CD14-positive monocyte (primary cell): ENCODE results near the gene SPAG8. TPM values are rescaled to one million over a fixed set of nuclear protein-coding genes. Genes with fewer than 3 reads are reported as not detected.

Experiments used
- DNase-seq, 3 donors: peaks; one replicate each; pipeline ENCODE4 v3.0.0-alpha.2; 2011 to 2022
- H2AFZ ChIP-seq: 2 replicates; pipeline ENCODE4 v1.6.0; 2012; ENCODE audit warnings: mild to moderate bottlenecking, low read depth, low read length, inconsistent platforms; ENCODE audit not compliant: insufficient read depth, poor library complexity, severe bottlenecking
- H3K27ac ChIP-seq, 2 donors: 1 replicate in 1 of 2; 2 replicates in 1 of 2; pipeline ENCODE4 v1.5.1; 2012 to 2013; ENCODE audit warnings: low read length in 2 of 2, control low read depth in 1 of 2, inconsistent platforms in 1 of 2, low read depth in 1 of 2, mild to moderate bottlenecking in 1 of 2
- H3K27me3 ChIP-seq, 2 donors: one replicate each; pipeline versions ENCODE4 v1.6.0 to v1.6.1; 2011 to 2013; ENCODE audit warnings: low read length in 2 of 2; ENCODE audit not compliant: control insufficient read depth in 2 of 2, insufficient read depth in 2 of 2
- H3K36me3 ChIP-seq, 2 donors: replicated peaks in 1 of 2; 1 replicate in 1 of 2; 2 replicates in 1 of 2; pipeline versions ENCODE4 v1.5.1 to v1.6.1; 2012 to 2013; ENCODE audit warnings: low read length in 2 of 2, control low read depth in 1 of 2, inconsistent platforms in 1 of 2, mild to moderate bottlenecking in 1 of 2; ENCODE audit not compliant: insufficient read depth in 2 of 2, control insufficient read depth in 1 of 2
- H3K4me1 ChIP-seq, 2 donors: 1 replicate in 1 of 2; 2 replicates in 1 of 2; pipeline versions ENCODE4 v1.5.1 to v1.6.1; 2012 to 2013; ENCODE audit warnings: low read length in 2 of 2, control low read depth in 1 of 2, inconsistent platforms in 1 of 2, mild to moderate bottlenecking in 1 of 2, moderate library complexity in 1 of 2; ENCODE audit not compliant: insufficient read depth in 2 of 2, control insufficient read depth in 1 of 2
- H3K4me2 ChIP-seq: replicated peaks from 2 replicates; pipeline ENCODE3; 2012; ENCODE audit warnings: low read length, moderate library complexity, mild to moderate bottlenecking; ENCODE audit not compliant: poor library complexity, severe bottlenecking; ENCODE audit errors: extremely low read depth
- H3K4me3 ChIP-seq, 3 experiments: fragments of 200-600 bp in 1 of 3; sonication (generic) in 1 of 3; replicated peaks in 1 of 3; 1 replicate in 2 of 3; 2 replicates in 1 of 3; pipeline ENCODE4 v1.5.1; 2011 to 2013; ENCODE audit warnings: low read length in 3 of 3, mild to moderate bottlenecking in 3 of 3, control low read depth in 2 of 3, low read depth in 2 of 3, inconsistent platforms in 1 of 3, moderate library complexity in 1 of 3
- H3K79me2 ChIP-seq: 2 replicates; pipeline ENCODE4 v1.6.0; 2012; ENCODE audit warnings: mild to moderate bottlenecking, control low read depth, inconsistent platforms, low read length, moderate library complexity; ENCODE audit not compliant: insufficient read depth
- H3K9ac ChIP-seq: 2 replicates; pipeline ENCODE4 v1.6.0; 2017; ENCODE audit warnings: low read length, mild to moderate bottlenecking; ENCODE audit not compliant: insufficient read depth, poor library complexity, severe bottlenecking
- H3K9me3 ChIP-seq, 2 donors: replicated peaks in 1 of 2; 1 replicate in 1 of 2; 2 replicates in 1 of 2; pipeline versions ENCODE4 v1.5.1 to v1.6.1; 2012 to 2013; ENCODE audit warnings: low read length in 2 of 2, control low read depth in 1 of 2; ENCODE audit not compliant: control insufficient read depth in 1 of 2, insufficient read depth in 1 of 2
- H4K20me1 ChIP-seq: 2 replicates; pipeline ENCODE4 v1.6.0; 2012; ENCODE audit warnings: mild to moderate bottlenecking, low read length, control low read depth, moderate library complexity; ENCODE audit not compliant: insufficient read depth
- H3K27ac Mint-ChIP-seq, 7 donors: one replicate each; pipeline ENCODE4 v1.8.0; 2020; ENCODE audit warnings: mild to moderate bottlenecking in 7 of 7, mixed read lengths in 7 of 7, moderate library complexity in 6 of 7, inconsistent platforms in 2 of 7
- H3K27me3 Mint-ChIP-seq, 3 donors: one replicate each; pipeline ENCODE4 v1.8.0; 2021 to 2022; ENCODE audit warnings: low read depth in 3 of 3, mild to moderate bottlenecking in 3 of 3, mixed read lengths in 3 of 3, moderate library complexity in 3 of 3, inconsistent platforms in 1 of 3
- H3K36me3 Mint-ChIP-seq, 2 donors: one replicate each; pipeline ENCODE4 v1.8.0; 2020; ENCODE audit warnings: mixed read lengths in 2 of 2, inconsistent platforms in 1 of 2, mild to moderate bottlenecking in 1 of 2
- H3K4me1 Mint-ChIP-seq: one replicate; pipeline ENCODE4 v1.8.0; 2020; ENCODE audit warnings: mild to moderate bottlenecking, mixed read lengths
- H3K4me3 Mint-ChIP-seq, 2 donors: one replicate each; pipeline ENCODE4 v1.8.0; 2020; ENCODE audit warnings: mild to moderate bottlenecking in 2 of 2, mixed read lengths in 2 of 2, moderate library complexity in 1 of 2
- H3K9me3 Mint-ChIP-seq, 7 donors: one replicate each; pipeline ENCODE4 v1.8.0; 2020 to 2022; ENCODE audit warnings: mixed read lengths in 7 of 7, mild to moderate bottlenecking in 6 of 7, moderate library complexity in 6 of 7, inconsistent platforms in 2 of 7
- WGBS: methylation state at CpG from one replicate; pipeline ENCODE4 v1.1.5; 2013; ENCODE audit warnings: missing lambda C conversion rate; ENCODE audit not compliant: insufficient coverage; 5-methylcytosine and 5-hydroxymethylcytosine counted together
- intact Hi-C, 2 donors: fragments of 100-400 bp; cut with micrococcal nuclease; formaldehyde crosslinking; loops; one replicate each; pipeline versions ENCODE4 v1.15.0 to v1.15.1; 2023
- polyA plus RNA-seq, 3 donors: library from polyadenylated mRNA; depleted of rRNA in 1 of 3; unstranded in 2 of 3; stranded (reverse) in 1 of 3; fragments of 300-500 nt in 2 of 3; fragments of >200 nt in 1 of 3; fragmentation: Illumina TruSeq in 2 of 3; gene quantifications; 1 replicate in 2 of 3; 2 replicates in 1 of 3; pipeline ENCODE4 v1.2.3, GENCODE V29; 2012 to 2021
- TF ChIP-seq, protein P1 (sequence below): fragments of 200-600 bp; IDR thresholded peaks from one replicate; pipeline ENCODE4 v1.8.0; 2022; ENCODE audit warnings: antibody characterized with exemption, mild to moderate bottlenecking

Gene SPAG8
- polyA plus RNA-seq, 3 donors: 0.52 to 2.9 (median 0.68) TPM

DNA sequence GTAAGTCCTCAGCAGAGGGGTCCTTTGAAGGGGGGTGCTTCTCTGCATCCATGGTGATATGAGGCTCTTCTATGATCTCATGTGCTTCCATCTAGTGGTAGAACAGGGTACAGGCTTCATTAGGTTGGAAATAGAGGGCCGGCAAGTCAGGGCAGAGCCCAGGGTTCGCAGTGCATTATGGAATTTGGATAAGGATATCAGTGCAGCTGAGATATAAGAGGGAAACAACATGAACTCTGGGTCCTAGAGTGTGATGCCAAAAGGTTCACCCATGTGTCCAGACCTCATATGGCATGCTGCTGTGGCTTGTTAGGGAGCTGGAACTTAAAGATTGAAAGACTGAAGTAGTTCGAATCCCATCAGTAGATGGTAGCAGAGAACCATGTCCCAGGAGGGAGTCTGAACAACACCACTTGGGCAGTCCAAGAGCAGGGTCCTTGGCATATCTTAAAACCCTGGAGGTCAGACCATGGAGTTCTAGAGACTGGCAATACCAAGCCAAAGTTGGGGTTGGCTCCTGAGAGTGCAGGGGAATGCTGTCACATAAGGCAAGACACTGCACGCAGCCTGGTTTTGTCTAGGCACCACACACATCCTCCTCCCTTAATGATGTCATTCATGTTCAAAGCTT, 14.1 kb upstream of the SPAG8 start:
- Histone ChIP-seq H3K4me1 (peaks cover 22 to 33% of the 10 kb centered on the region in 2 donors), H3K27ac (no peak overlapping the region), H3K9me3 (no peaks in the 10 kb centered on the region), H3K4me3 (no peak overlapping the region), H3K36me3 (no peaks in the 10 kb centered on the region), H2AFZ (peak overlapping the region; percentile 22), H4K20me1 (no peaks in the 10 kb centered on the region), H3K79me2 (peaks cover 4% of the 10 kb centered on the region), H3K9ac (no peak overlapping the region), H3K4me2 (peak overlapping the region; percentile 45), H3K27me3 (no peaks in the 10 kb centered on the region)
- no peaks in the 10 kb centered on the region for H3K36me3 Mint-ChIP-seq
- no peaks in the 10 kb centered on the region for H3K9me3 Mint-ChIP-seq
- peaks cover 36% of the 10 kb centered on the region for H3K4me1 Mint-ChIP-seq
- WGBS: 30% methylated on average over 4 of the region's 4 CpGs
- TF ChIP-seq, protein P1, sequence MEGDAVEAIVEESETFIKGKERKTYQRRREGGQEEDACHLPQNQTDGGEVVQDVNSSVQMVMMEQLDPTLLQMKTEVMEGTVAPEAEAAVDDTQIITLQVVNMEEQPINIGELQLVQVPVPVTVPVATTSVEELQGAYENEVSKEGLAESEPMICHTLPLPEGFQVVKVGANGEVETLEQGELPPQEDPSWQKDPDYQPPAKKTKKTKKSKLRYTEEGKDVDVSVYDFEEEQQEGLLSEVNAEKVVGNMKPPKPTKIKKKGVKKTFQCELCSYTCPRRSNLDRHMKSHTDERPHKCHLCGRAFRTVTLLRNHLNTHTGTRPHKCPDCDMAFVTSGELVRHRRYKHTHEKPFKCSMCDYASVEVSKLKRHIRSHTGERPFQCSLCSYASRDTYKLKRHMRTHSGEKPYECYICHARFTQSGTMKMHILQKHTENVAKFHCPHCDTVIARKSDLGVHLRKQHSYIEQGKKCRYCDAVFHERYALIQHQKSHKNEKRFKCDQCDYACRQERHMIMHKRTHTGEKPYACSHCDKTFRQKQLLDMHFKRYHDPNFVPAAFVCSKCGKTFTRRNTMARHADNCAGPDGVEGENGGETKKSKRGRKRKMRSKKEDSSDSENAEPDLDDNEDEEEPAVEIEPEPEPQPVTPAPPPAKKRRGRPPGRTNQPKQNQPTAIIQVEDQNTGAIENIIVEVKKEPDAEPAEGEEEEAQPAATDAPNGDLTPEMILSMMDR: peak; percentile 94
- peak; percentile 42 to 54 (median 54) for DNase-seq
- intact Hi-C loops: loop anchor here (5.0 kb wide), 3 partner anchors 46 to 94 kb away; partner anchors contain the start of genes CREB3 (in 1 of the 2), OR13J1 (in 1 of the 2) and TLN1 (in 1 of the 2)
- peak overlapping the region; percentile 63 to 64 for H3K4me3 Mint-ChIP-seq
- peaks cover 15 to 16% (median 16%) of the 10 kb centered on the region in 3 donors for H3K27me3 Mint-ChIP-seq
- peak overlapping the region in 3 of 7 donors; percentile 42 to 56 (median 54) for H3K27ac Mint-ChIP-seq

DNA sequence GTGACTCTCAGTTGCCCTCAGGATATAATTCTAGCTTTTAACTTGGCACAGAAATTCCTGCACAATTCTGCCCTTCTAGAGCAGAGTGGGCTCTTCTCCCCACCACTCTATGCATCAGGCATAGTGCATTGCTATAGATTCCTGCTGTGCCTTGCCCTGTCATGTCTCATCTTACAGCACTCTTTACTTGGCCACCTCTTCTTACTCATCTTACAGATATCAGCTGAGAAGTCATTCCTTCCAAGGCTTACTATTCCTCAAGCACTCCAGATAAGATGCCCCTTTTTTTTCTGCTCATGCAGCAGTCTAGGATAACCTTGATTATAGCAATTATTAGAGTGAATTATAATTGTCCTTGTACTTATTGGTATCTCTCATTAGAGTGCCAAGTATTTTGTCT, 10.9 kb upstream of the SPAG8 start:
- H3K9ac ChIP-seq: no peak overlapping the region
- intact Hi-C loops: no loop called here
- no peak for DNase-seq
- TF ChIP-seq, protein P1: no peak
- H3K4me2 ChIP-seq: no peak overlapping the region
- H3K27me3 Mint-ChIP-seq: peaks cover 9 to 13% (median 13%) of the 10 kb centered on the region in 3 donors
- H3K9me3 Mint-ChIP-seq: no peaks in the 10 kb centered on the region
- H3K9me3 ChIP-seq: no peaks in the 10 kb centered on the region
- H3K36me3 Mint-ChIP-seq: no peaks in the 10 kb centered on the region
- H3K27me3 ChIP-seq: no peaks in the 10 kb centered on the region
- no peak overlapping the region for H3K27ac ChIP-seq
- H3K79me2 ChIP-seq: no peaks in the 10 kb centered on the region
- H3K27ac Mint-ChIP-seq: no peak overlapping the region
- peaks cover 10% of the 10 kb centered on the region for H3K4me1 Mint-ChIP-seq
- no peak overlapping the region for H3K4me3 Mint-ChIP-seq
- peaks cover 0 to 7% of the 10 kb centered on the region in 2 donors for H3K4me1 ChIP-seq
- H4K20me1 ChIP-seq: no peaks in the 10 kb centered on the region
- no peak overlapping the region for H3K4me3 ChIP-seq
- H3K36me3 ChIP-seq: no peaks in the 10 kb centered on the region
- H2AFZ ChIP-seq: no peak overlapping the region
